ENCODE measurements around the gene KCNMA1.

The KCNMA1 gene

GRCh38 chr10:77229704-77230103 lies 407.9 kb downstream of the KCNMA1 start:
- Histone ChIP-seq H3K9me3 (ENCODE audit: control insufficient read depth in 2 of 2, low read length in 2 of 2) (no peaks in the 10 kb centered on the region), H3K36me3 (ENCODE audit: control insufficient read depth in 2 of 2, insufficient read depth in 2 of 2, low read length in 2 of 2) (no peaks in the 10 kb centered on the region), H3K27ac (ENCODE audit: low read depth in 2 of 2, low read length in 2 of 2) (no peak overlapping the region)

GRCh38 chr10:77228559-77228958 lies 409.0 kb downstream of the KCNMA1 start:
- Histone ChIP-seq H3K9ac (ENCODE audit: low read depth in 1 of 2, low read length in 2 of 2) (no peak overlapping the region), H3K4me1 (ENCODE audit: control insufficient read depth in 2 of 2, insufficient read depth in 2 of 2, low read length in 2 of 2) (no peaks in the 10 kb centered on the region), H3K4me3 (ENCODE audit: low read length in 2 of 2) (no peak overlapping the region), H3K27me3 (ENCODE audit: control insufficient read depth in 2 of 2, insufficient read depth in 2 of 2, low read length in 2 of 2) (no peaks in the 10 kb centered on the region), H3K36me3 (ENCODE audit: control insufficient read depth in 2 of 2, insufficient read depth in 2 of 2, low read length in 2 of 2) (no peaks in the 10 kb centered on the region), H3K9me3 (ENCODE audit: control insufficient read depth in 2 of 2, low read length in 2 of 2) (no peaks in the 10 kb centered on the region), H3K27ac (ENCODE audit: low read depth in 2 of 2, low read length in 2 of 2) (no peak overlapping the region)

More at GRCh38 chr10:77229704-77230103, 407.9 kb downstream of the KCNMA1 start:
- H3K4me1 ChIP-seq (ENCODE audit: control insufficient read depth in 2 of 2, insufficient read depth in 2 of 2, low read length in 2 of 2): no peaks in the 10 kb centered on the region
- no peak overlapping the region for H3K9ac ChIP-seq (ENCODE audit: low read depth in 1 of 2, low read length in 2 of 2)
- H3K27me3 ChIP-seq (ENCODE audit: control insufficient read depth in 2 of 2, insufficient read depth in 2 of 2, low read length in 2 of 2): no peaks in the 10 kb centered on the region
- H3K4me3 ChIP-seq (ENCODE audit: low read length in 2 of 2): no peak overlapping the region

- Histone ChIP-seq H3K4me1 (ENCODE audit: control insufficient read depth in 2 of 2, insufficient read depth in 2 of 2, low read length in 2 of 2) (no peaks in the 10 kb centered on the region), H3K9me3 (ENCODE audit: control insufficient read depth in 2 of 2, low read length in 2 of 2) (no peaks in the 10 kb centered on the region), H3K9ac (ENCODE audit: low read depth in 1 of 2, low read length in 2 of 2) (no peak overlapping the region), H3K36me3 (ENCODE audit: control insufficient read depth in 2 of 2, insufficient read depth in 2 of 2, low read length in 2 of 2) (no peaks in the 10 kb centered on the region), H3K27me3 (ENCODE audit: control insufficient read depth in 2 of 2, insufficient read depth in 2 of 2, low read length in 2 of 2) (no peaks in the 10 kb centered on the region), H3K4me3 (ENCODE audit: low read length in 2 of 2) (no peak overlapping the region), H3K27ac (ENCODE audit: low read depth in 2 of 2, low read length in 2 of 2) (no peak overlapping the region)
Observed at GRCh38 chr10:77226853-77227565, 410.6 kb downstream of the KCNMA1 start.

- no peak overlapping the region for H3K27ac ChIP-seq (ENCODE audit: low read depth in 2 of 2, low read length in 2 of 2)
- no peaks in the 10 kb centered on the region for H3K9me3 ChIP-seq (ENCODE audit: control insufficient read depth in 2 of 2, low read length in 2 of 2)
- H3K9ac ChIP-seq (ENCODE audit: low read depth in 1 of 2, low read length in 2 of 2): no peak overlapping the region
- no peak overlapping the region for H3K4me3 ChIP-seq (ENCODE audit: low read length in 2 of 2)
- no peaks in the 10 kb centered on the region for H3K4me1 ChIP-seq (ENCODE audit: control insufficient read depth in 2 of 2, insufficient read depth in 2 of 2, low read length in 2 of 2)
- H3K27me3 ChIP-seq (ENCODE audit: control insufficient read depth in 2 of 2, insufficient read depth in 2 of 2, low read length in 2 of 2): no peaks in the 10 kb centered on the region
- no peaks in the 10 kb centered on the region for H3K36me3 ChIP-seq (ENCODE audit: control insufficient read depth in 2 of 2, insufficient read depth in 2 of 2, low read length in 2 of 2)
Observed at GRCh38 chr10:77226452-77226851, 411.2 kb downstream of the KCNMA1 start.

- Histone ChIP-seq H3K36me3 (ENCODE audit: control insufficient read depth in 2 of 2, insufficient read depth in 2 of 2, low read length in 2 of 2) (no peaks in the 10 kb centered on the region), H3K4me3 (ENCODE audit: low read length in 2 of 2) (no peak overlapping the region), H3K27ac (ENCODE audit: low read depth in 2 of 2, low read length in 2 of 2) (no peak overlapping the region), H3K9ac (ENCODE audit: low read depth in 1 of 2, low read length in 2 of 2) (no peak overlapping the region), H3K27me3 (ENCODE audit: control insufficient read depth in 2 of 2, insufficient read depth in 2 of 2, low read length in 2 of 2) (no peaks in the 10 kb centered on the region), H3K4me1 (ENCODE audit: control insufficient read depth in 2 of 2, insufficient read depth in 2 of 2, low read length in 2 of 2) (no peaks in the 10 kb centered on the region), H3K9me3 (ENCODE audit: control insufficient read depth in 2 of 2, low read length in 2 of 2) (no peaks in the 10 kb centered on the region)
Observed at GRCh38 chr10:77226020-77226419, 411.6 kb downstream of the KCNMA1 start.

GRCh38 chr10:77223526-77224460 lies 413.8 kb downstream of the KCNMA1 start:
- H3K27ac ChIP-seq (ENCODE audit: low read depth in 2 of 2, low read length in 2 of 2): no peak overlapping the region
- H3K36me3 ChIP-seq (ENCODE audit: control insufficient read depth in 2 of 2, insufficient read depth in 2 of 2, low read length in 2 of 2): no peaks in the 10 kb centered on the region
- no peaks in the 10 kb centered on the region for H3K27me3 ChIP-seq (ENCODE audit: control insufficient read depth in 2 of 2, insufficient read depth in 2 of 2, low read length in 2 of 2)
- H3K4me3 ChIP-seq (ENCODE audit: low read length in 2 of 2): no peak overlapping the region
- no peak overlapping the region for H3K9ac ChIP-seq (ENCODE audit: low read depth in 1 of 2, low read length in 2 of 2)
- no peaks in the 10 kb centered on the region for H3K4me1 ChIP-seq (ENCODE audit: control insufficient read depth in 2 of 2, insufficient read depth in 2 of 2, low read length in 2 of 2)
- no peaks in the 10 kb centered on the region for H3K9me3 ChIP-seq (ENCODE audit: control insufficient read depth in 2 of 2, low read length in 2 of 2)

GRCh38 chr10:77220150-77220549 lies 417.5 kb downstream of the KCNMA1 start:
- H3K4me1 ChIP-seq (ENCODE audit: control insufficient read depth in 2 of 2, insufficient read depth in 2 of 2, low read length in 2 of 2): no peaks in the 10 kb centered on the region
- no peak overlapping the region for H3K27ac ChIP-seq (ENCODE audit: low read depth in 2 of 2, low read length in 2 of 2)
- no peaks in the 10 kb centered on the region for H3K9me3 ChIP-seq (ENCODE audit: control insufficient read depth in 2 of 2, low read length in 2 of 2)
- H3K4me3 ChIP-seq (ENCODE audit: low read length in 2 of 2): no peak overlapping the region
- no peaks in the 10 kb centered on the region for H3K27me3 ChIP-seq (ENCODE audit: control insufficient read depth in 2 of 2, insufficient read depth in 2 of 2, low read length in 2 of 2)
- no peaks in the 10 kb centered on the region for H3K36me3 ChIP-seq (ENCODE audit: control insufficient read depth in 2 of 2, insufficient read depth in 2 of 2, low read length in 2 of 2)
- no peak overlapping the region for H3K9ac ChIP-seq (ENCODE audit: low read depth in 1 of 2, low read length in 2 of 2)

- H3K4me3 ChIP-seq (ENCODE audit: low read length in 2 of 2): no peak overlapping the region
- H3K9me3 ChIP-seq (ENCODE audit: control insufficient read depth in 2 of 2, low read length in 2 of 2): no peaks in the 10 kb centered on the region
- no peak overlapping the region for H3K9ac ChIP-seq (ENCODE audit: low read depth in 1 of 2, low read length in 2 of 2)
- H3K4me1 ChIP-seq (ENCODE audit: control insufficient read depth in 2 of 2, insufficient read depth in 2 of 2, low read length in 2 of 2): no peaks in the 10 kb centered on the region
- H3K36me3 ChIP-seq (ENCODE audit: control insufficient read depth in 2 of 2, insufficient read depth in 2 of 2, low read length in 2 of 2): no peaks in the 10 kb centered on the region
- no peaks in the 10 kb centered on the region for H3K27me3 ChIP-seq (ENCODE audit: control insufficient read depth in 2 of 2, insufficient read depth in 2 of 2, low read length in 2 of 2)
- no peak overlapping the region for H3K27ac ChIP-seq (ENCODE audit: low read depth in 2 of 2, low read length in 2 of 2)
Observed at GRCh38 chr10:77219046-77219445, 418.6 kb downstream of the KCNMA1 start.

GRCh38 chr10:77214799-77215198 lies 422.8 kb downstream of the KCNMA1 start:
- Histone ChIP-seq H3K27ac (ENCODE audit: low read depth in 2 of 2, low read length in 2 of 2) (no peak overlapping the region), H3K4me1 (ENCODE audit: control insufficient read depth in 2 of 2, insufficient read depth in 2 of 2, low read length in 2 of 2) (no peaks in the 10 kb centered on the region), H3K36me3 (ENCODE audit: control insufficient read depth in 2 of 2, insufficient read depth in 2 of 2, low read length in 2 of 2) (no peaks in the 10 kb centered on the region), H3K9ac (ENCODE audit: low read depth in 1 of 2, low read length in 2 of 2) (no peak overlapping the region), H3K27me3 (ENCODE audit: control insufficient read depth in 2 of 2, insufficient read depth in 2 of 2, low read length in 2 of 2) (no peaks in the 10 kb centered on the region), H3K9me3 (ENCODE audit: control insufficient read depth in 2 of 2, low read length in 2 of 2) (no peaks in the 10 kb centered on the region), H3K4me3 (ENCODE audit: low read length in 2 of 2) (no peak overlapping the region)

GRCh38 chr10:77212632-77213031 lies 425.0 kb downstream of the KCNMA1 start:
- no peaks in the 10 kb centered on the region for H3K4me1 ChIP-seq (ENCODE audit: control insufficient read depth in 2 of 2, insufficient read depth in 2 of 2, low read length in 2 of 2)
- no peaks in the 10 kb centered on the region for H3K27me3 ChIP-seq (ENCODE audit: control insufficient read depth in 2 of 2, insufficient read depth in 2 of 2, low read length in 2 of 2)
- H3K4me3 ChIP-seq (ENCODE audit: low read length in 2 of 2): no peak overlapping the region
- H3K27ac ChIP-seq (ENCODE audit: low read depth in 2 of 2, low read length in 2 of 2): no peak overlapping the region
- H3K9me3 ChIP-seq (ENCODE audit: control insufficient read depth in 2 of 2, low read length in 2 of 2): no peaks in the 10 kb centered on the region
- no peaks in the 10 kb centered on the region for H3K36me3 ChIP-seq (ENCODE audit: control insufficient read depth in 2 of 2, insufficient read depth in 2 of 2, low read length in 2 of 2)
- H3K9ac ChIP-seq (ENCODE audit: low read depth in 1 of 2, low read length in 2 of 2): no peak overlapping the region
